ENCODE results near the gene ACIN1. TPM values are rescaled to one million over a fixed set of nuclear protein-coding genes. Genes with fewer than 3 reads are reported as not detected.
A peak's percentile ranks its signal among the peaks of the same experiment; 100 is the strongest.

Gene ACIN1
- total RNA-seq, 1 donor from 2014 or later, result 263 TPM

DNA sequence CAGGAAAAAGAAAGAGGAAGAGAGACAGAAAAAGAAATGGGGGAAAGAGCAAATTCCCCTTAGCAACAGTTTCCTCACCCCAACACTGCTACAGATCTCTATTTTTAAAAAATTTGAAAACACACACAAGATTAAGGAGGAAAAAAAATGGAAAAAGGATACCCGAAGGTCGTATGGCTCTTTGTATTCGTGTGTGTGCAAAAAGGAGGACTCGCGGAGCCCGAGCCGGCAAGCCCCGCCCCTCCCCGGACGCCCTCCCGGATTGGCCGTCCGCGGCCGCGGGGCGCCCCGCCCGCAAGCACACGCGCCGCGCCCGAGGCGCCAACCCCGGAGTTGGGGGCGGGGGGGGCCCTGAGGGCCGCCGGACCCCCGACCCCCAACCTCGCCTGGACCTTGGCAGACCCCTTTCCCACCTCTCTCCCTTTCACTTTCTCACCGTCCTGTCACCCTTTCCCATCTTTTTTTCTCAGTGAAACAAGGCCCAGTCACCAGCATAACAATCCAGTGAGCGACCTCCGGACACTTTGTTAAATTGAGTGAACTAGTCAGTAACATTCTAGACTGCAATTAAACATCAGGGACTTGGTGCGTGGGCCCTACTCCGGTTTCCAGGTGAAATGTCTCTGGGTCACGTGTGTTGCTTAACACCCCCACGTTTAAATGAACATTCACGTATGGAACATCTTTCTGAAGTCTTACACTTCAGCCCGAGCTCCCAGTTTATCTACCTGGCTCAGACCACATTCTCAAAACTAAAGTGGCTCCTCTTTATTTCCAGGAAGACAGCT, 84.8 kb downstream of the ACIN1 start, which contains the start of gene C14orf93:
Gene C14orf93, minus strand, starts transcription at position 205 of the 788 bp plus-strand sequence. CDS start 11,120 bp downstream, outside the sequence.
- POLR2A ChIA-PET, result interaction anchor here (0.6 to 1.0 kb wide), 6 partner anchors 24 to 308 kb away, joined by 4 to 6 read pairs (median 4); partner anchors contain the start of genes ACIN1 and RBM23
- intact Hi-C loops (cut with micrococcal nuclease), result loop anchor here (5.0 kb wide), 2 partner anchors 123 to 292 kb away; partner anchors contain the start of gene PPP1R3E
- DNase-seq, result peak; percentile 77
- TF ChIP-seq CTCF (IDR thresholded peaks at IDR 0.05), result no peak
- peak within 1 kb of the TSS; percentile 97 for H3K27ac Mint-ChIP-seq
- H3K9me3 Mint-ChIP-seq, result no peaks in the 10 kb centered on the region
- CTCF ChIA-PET, result interaction anchor here (0.9 kb wide), 2 partner anchors 24 to 48 kb away, joined by 3 read pairs; no protein-coding TSS in a partner anchor
- peak within 1 kb of the TSS; percentile 95 for H3K4me3 Mint-ChIP-seq
- H3K27me3 Mint-ChIP-seq, result no peaks in the 10 kb centered on the region
- peaks cover 44% of the 10 kb centered on the region for H3K4me1 Mint-ChIP-seq
- ATAC-seq (ENCODE audit: low read depth), result peak; percentile 40
- peaks cover 11% of the 10 kb centered on the region for H3K36me3 Mint-ChIP-seq (ENCODE audit: low read depth)

DNA sequence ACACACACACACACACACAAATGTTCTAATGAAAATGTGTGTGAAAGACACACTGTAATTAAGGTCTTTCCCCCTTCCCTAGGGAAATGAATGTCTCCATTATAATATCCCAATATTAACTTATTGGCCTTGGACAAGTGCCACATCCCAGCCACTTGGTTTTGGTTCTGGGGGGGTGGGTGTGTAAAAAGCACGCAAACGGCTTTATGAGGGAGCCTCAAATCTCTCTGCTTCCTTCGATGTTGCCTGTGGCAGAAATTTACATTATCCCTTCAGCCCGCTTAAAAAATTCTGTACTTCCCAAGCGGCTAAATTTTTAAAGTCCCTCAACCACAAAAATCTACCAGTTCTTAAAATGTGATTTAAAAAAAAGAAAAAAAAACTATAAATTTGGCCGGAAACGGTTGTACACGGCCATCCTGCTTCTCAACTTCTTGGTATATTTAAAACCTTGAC, 85.4 kb downstream of the ACIN1 start:
- H3K4me1 Mint-ChIP-seq, result peaks cover 47% of the 10 kb centered on the region
- H3K27me3 Mint-ChIP-seq, result no peaks in the 10 kb centered on the region
- no peak for TF ChIP-seq CTCF (IDR thresholded peaks at IDR 0.05)
- CTCF ChIA-PET, result interaction anchor here (1.1 to 3.8 kb wide), 2 partner anchors 15 to 23 kb away, joined by 3 to 33 read pairs; no protein-coding TSS in a partner anchor
- H3K4me3 Mint-ChIP-seq, result peak overlapping the region; percentile 95
- intact Hi-C loops (cut with micrococcal nuclease), result loop anchor here (5.0 kb wide), 2 partner anchors 122 to 293 kb away; partner anchors contain the start of gene PPP1R3E
- DNase-seq (no peak), ATAC-seq (ENCODE audit: low read depth) (no peak)
- POLR2A ChIA-PET, result interaction anchor here (1.3 kb wide), 1 partner anchor 138 kb away, joined by 3 read pairs; the partner anchor contains the start of gene LRP10
- peak overlapping the region; percentile 97 for H3K27ac Mint-ChIP-seq
- peaks cover 11% of the 10 kb centered on the region for H3K36me3 Mint-ChIP-seq (ENCODE audit: low read depth)
- no peaks in the 10 kb centered on the region for H3K9me3 Mint-ChIP-seq

- TF ChIP-seq CTCF (IDR thresholded peaks at IDR 0.05), result no peak
- POLR2A ChIA-PET, result interaction anchor here (1.3 to 3.5 kb wide), 3 partner anchors 86 to 138 kb away, joined by 3 to 22 read pairs (median 17); partner anchors contain the start of genes ACIN1, C14orf119, LRP10 and RBM23
- Mint-ChIP-seq H3K27me3 (no peaks in the 10 kb centered on the region), H3K36me3 (ENCODE audit: low read depth) (peaks cover 11% of the 10 kb centered on the region), H3K4me3 (peak overlapping the region; percentile 95), H3K4me1 (peaks cover 47% of the 10 kb centered on the region), H3K27ac (peak overlapping the region; percentile 97), H3K9me3 (no peaks in the 10 kb centered on the region)
- intact Hi-C loops (cut with micrococcal nuclease), result loop anchor here (5.0 kb wide), 2 partner anchors 122 to 293 kb away; partner anchors contain the start of gene PPP1R3E
- no peak for DNase-seq
- ATAC-seq (ENCODE audit: low read depth), result no peak
- CTCF ChIA-PET, result interaction anchor here (1.1 to 3.8 kb wide), 2 partner anchors 14 to 22 kb away, joined by 3 to 33 read pairs; no protein-coding TSS in a partner anchor
These were observed 86.1 kb downstream of the ACIN1 start for GRCh38 chr14:23008831-23009230.

Other genes starting within 250 kb of the ACIN1 start
- 83.2 and 83.3 TPM in 2 replicates for gene LRP10, start 223.4 kb downstream of the ACIN1 start, total RNA-seq
- 0.71 and 1.4 TPM in 2 replicates for gene REM2, start 211.9 kb downstream of the ACIN1 start, total RNA-seq
- 130 and 131 TPM in 2 replicates for gene RBM23, start 176.0 kb downstream of the ACIN1 start, total RNA-seq
- gene PRMT5, start 165.8 kb downstream of the ACIN1 start, total RNA-seq, result 75.3 and 96.5 TPM in 2 replicates
- gene HAUS4, start 138.0 kb downstream of the ACIN1 start, total RNA-seq, result 28.4 and 33.2 TPM in 2 replicates
- 0.29 and 0.67 TPM in 2 replicates for gene AJUBA, start 112.6 kb downstream of the ACIN1 start, total RNA-seq
- 13.5 and 14.0 TPM in 2 replicates for gene C14orf93, start 85.0 kb downstream of the ACIN1 start, total RNA-seq
- 53.3 and 67.5 TPM in 2 replicates for gene PSMB5, start 60.2 kb downstream of the ACIN1 start, total RNA-seq
- not detected in 2 replicates for gene PSMB11, start 52.9 kb downstream of the ACIN1 start, total RNA-seq
- gene CDH24, start 37.6 kb downstream of the ACIN1 start, total RNA-seq, result 0.73 and 1.3 TPM in 2 replicates
- 35.3 and 36.0 TPM in 2 replicates for gene C14orf119, start 369 bp upstream of the ACIN1 start, total RNA-seq
- not detected in 2 replicates for gene CIROP, start 9.9 kb upstream of the ACIN1 start, total RNA-seq
- 0.17 and 0.20 TPM in 2 replicates for gene CEBPE, start 24.1 kb upstream of the ACIN1 start, total RNA-seq
- 0.76 and 1.8 TPM in 2 replicates for gene SLC7A8, start 88.5 kb upstream of the ACIN1 start, total RNA-seq
- not detected in 2 replicates for gene RNF212B, start 142.8 kb upstream of the ACIN1 start, total RNA-seq
- gene HOMEZ, start 191.0 kb upstream of the ACIN1 start, total RNA-seq, result 10.8 and 11.5 TPM in 2 replicates
- 23.4 and 28.9 TPM in 2 replicates for gene PPP1R3E, start 207.7 kb upstream of the ACIN1 start, total RNA-seq
- gene BCL2L2, start 211.7 kb upstream of the ACIN1 start, total RNA-seq, result 10.4 and 11.8 TPM in 2 replicates
- 259 and 264 TPM in 2 replicates for gene PABPN1, start 226.3 kb upstream of the ACIN1 start, total RNA-seq

Measured in activated B cell treated with CpG ODN at 0.5 μM for 24 hours (primary cell).